T47D (cell line): ENCODE data around the gene FAM13C.

Experiments
- DNase-seq, 2 experiments: peaks; one replicate each; pipeline versions ENCODE4 v3.0.0 to v3.0.0-alpha.2; 2011 to 2012; ENCODE audit warnings: low read depth in 1 of 2, low spot score in 1 of 2
- JUND ChIP-seq: IDR thresholded peaks from 2 replicates; pipeline ENCODE4 v1.6.1; 2012; ENCODE audit warnings: low read depth
- in situ Hi-C: cut with HindIII; loops from 2 replicates; pipeline ENCODE4 v1.10.0; 2016; ENCODE audit warnings: low sequenced_read_pairs, low pct_unique_long_range_greater_than_20kb

The FAM13C gene

GRCh38 chr10:59354434-59354833, 7.9 kb downstream of the FAM13C start:
- TF ChIP-seq JUND, result no peak
- in situ Hi-C loops, result no loop called here
- DNase-seq, result no peak

- peak; percentile 77 for TF ChIP-seq JUND
- DNase-seq, result peak; percentile 25 to 81
- in situ Hi-C loops, result no loop called here
These were observed 11.8 kb downstream of the FAM13C start for GRCh38 chr10:59350558-59350957.

GRCh38 chr10:59346321-59346720, 16.0 kb downstream of the FAM13C start:
- in situ Hi-C loops, result no loop called here
- no peak for DNase-seq
- TF ChIP-seq JUND, result no peak

- DNase-seq, result no peak
- no peak for TF ChIP-seq JUND
- in situ Hi-C loops, result no loop called here
These were observed 19.6 kb downstream of the FAM13C start for GRCh38 chr10:59342723-59343122.

GRCh38 chr10:59342000-59342399, 20.3 kb downstream of the FAM13C start:
- DNase-seq, result no peak
- in situ Hi-C loops, result no loop called here
- TF ChIP-seq JUND, result no peak

- TF ChIP-seq JUND, result no peak
- in situ Hi-C loops, result no loop called here
- DNase-seq, result no peak
These were observed 22.1 kb downstream of the FAM13C start for GRCh38 chr10:59340285-59340684.

GRCh38 chr10:59339351-59339750, 23.0 kb downstream of the FAM13C start:
- no peak for TF ChIP-seq JUND
- in situ Hi-C loops, result no loop called here
- no peak for DNase-seq

- DNase-seq, result peak; percentile 42 to 91
- in situ Hi-C loops, result no loop called here
- TF ChIP-seq JUND, result no peak
These were observed 25.1 kb downstream of the FAM13C start for GRCh38 chr10:59337201-59337652.

GRCh38 chr10:59336632-59337031, 25.7 kb downstream of the FAM13C start:
- no peak for TF ChIP-seq JUND
- in situ Hi-C loops, result no loop called here
- no peak for DNase-seq

- TF ChIP-seq JUND, result no peak
- in situ Hi-C loops, result no loop called here
- no peak for DNase-seq
These were observed 26.9 kb downstream of the FAM13C start for GRCh38 chr10:59335497-59335896.

GRCh38 chr10:59333701-59334100, 28.6 kb downstream of the FAM13C start:
- no peak for TF ChIP-seq JUND
- in situ Hi-C loops, result no loop called here
- no peak for DNase-seq

GRCh38 chr10:59332581-59332980, 29.8 kb downstream of the FAM13C start:
- DNase-seq, result no peak
- TF ChIP-seq JUND, result no peak
- in situ Hi-C loops, result no loop called here

- DNase-seq, result no peak
- in situ Hi-C loops, result no loop called here
- TF ChIP-seq JUND, result no peak
These were observed 30.7 kb downstream of the FAM13C start for GRCh38 chr10:59331661-59332060.

- in situ Hi-C loops, result no loop called here
- no peak for DNase-seq
- no peak for TF ChIP-seq JUND
These were observed 37.2 kb downstream of the FAM13C start for GRCh38 chr10:59325116-59325515.
